Activated T-cell treated with anti-CD3 and anti-CD28 coated beads for 4 hours (primary cell): Measurements from ENCODE around the gene NME4.
A peak's percentile ranks its signal among the peaks of the same experiment; 100 is the strongest.

Source experiments
- DNase-seq: peaks from one replicate; pipeline ENCODE4 v3.0.0-alpha.2; 2020

The NME4 gene

DNA sequence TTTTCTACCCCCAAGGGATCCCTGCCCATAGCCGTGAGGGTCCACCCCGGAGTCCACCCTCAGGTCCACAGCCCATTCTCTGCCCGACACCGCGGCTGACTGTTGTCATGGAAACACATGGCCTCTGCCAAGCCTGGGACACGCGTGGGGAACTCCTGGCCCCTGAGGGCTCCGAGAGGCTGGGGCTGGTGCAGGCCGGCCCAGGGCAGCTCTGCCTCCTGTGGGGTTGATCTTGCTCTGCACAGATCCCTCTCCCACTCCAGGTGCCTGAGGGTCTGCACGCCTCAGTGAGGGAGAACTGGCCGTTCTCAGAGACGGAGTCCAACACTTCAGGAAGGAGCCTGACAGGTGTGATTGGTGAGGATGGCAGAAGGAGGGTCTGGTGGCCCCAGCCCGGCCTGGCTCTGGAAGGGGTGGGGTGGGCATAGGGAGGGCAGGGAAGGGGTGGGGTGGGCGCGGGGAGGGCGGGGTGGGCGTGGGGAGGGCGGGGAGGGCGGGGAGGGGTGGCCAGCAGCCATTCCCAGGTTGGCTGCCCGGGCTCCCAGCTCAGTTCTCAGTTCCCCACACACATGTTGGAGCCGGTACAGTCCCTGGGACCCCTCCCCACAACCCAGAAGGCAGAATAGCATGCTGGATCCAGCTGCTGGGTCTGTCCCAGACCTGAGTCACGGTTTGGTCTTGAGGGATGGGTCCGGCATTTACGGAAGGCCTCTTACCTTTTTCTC is 33.1 kb upstream of the NME4 start:
- no peak for DNase-seq

DNA sequence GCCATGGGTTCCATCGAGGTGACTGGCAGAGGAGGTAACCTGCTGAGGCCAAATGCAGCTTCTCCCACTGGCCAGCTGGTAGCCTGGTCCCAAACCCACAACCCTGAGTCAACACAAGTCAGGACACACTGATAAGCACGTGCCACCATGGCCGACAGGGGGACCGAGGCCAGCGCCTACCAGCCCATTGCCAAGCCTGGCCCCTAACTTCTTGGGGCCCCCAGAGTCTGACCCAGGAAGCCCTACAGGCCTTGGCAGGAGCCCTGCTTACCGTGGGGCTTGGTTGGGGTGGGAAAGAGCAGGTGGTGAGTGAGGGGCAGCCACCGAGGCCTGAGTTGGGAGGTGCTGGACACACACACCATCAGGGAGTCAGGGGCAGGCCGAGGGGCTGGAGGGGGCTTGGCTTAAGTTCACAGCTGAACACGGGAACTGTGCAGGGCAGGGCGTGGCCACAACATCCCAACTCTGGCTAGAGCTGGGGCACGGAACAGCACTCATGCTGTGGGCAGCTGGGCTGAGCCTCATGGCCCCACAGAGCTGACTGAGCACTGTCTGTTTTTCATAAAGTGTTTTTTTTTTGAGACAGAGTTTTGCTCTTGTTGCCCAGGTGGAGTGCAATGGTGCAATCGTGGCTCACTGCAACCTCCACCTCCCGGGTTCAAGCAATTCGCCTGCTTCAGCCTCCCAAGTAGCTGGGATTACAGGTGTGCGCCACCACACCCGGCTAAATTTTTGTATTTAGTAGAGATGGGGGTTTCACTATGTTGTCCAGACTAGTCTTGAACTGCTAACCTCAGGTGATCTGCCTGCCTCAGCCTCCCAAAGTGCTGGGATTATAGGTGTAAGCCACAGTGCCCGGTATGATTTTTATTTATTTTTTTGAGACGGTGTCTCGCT is 32.2 kb upstream of the NME4 start:
- no peak for DNase-seq

DNA sequence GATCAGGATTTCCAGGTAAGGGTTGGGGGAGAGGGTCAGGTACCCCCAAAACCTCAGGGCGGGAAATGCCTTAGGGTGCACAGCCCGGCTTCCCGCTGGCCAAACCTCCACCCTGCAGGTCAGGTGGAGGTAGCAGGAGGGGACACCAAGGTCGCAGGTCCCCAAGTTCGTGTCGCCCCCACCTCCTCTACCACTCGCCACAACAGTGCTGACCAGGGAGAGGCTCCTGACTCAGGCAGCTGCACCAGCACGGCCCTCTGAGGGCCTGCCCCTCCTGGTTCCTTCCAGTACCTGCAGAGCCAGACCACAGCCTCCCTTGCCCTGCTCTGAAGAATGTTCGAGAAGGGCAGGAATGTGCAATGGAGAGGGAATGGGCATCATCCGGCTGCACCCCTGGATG is 30.5 kb upstream of the NME4 start:
- DNase-seq: no peak

DNA sequence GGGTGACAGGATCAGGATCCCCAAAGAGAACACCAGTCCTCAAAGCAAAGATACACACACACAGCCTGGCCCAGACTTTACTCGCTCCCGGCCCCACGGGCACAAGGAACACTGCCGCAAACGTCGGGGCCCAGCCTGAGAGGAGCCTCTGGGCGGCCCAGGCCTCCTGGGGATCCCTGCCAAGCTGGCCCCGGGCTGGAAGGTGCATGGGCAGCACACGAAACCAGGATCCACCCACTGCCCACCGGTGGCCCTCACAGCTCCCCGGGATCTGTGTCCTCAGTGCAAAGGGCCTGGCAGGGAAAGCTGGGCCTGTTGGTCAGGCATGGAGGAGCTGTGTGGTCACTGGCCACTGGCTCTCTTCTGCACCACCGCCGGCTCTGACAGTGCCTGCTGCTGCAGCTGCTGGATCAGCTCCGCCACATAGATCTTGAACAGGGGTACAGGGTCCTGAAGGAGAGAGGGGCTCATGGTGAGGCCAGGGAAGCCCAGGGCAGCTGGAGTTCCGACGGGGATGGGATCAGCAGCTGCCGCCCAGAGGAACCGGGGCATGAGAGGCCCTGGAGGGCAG is 29.6 kb upstream of the NME4 start:
- DNase-seq: no peak

DNA sequence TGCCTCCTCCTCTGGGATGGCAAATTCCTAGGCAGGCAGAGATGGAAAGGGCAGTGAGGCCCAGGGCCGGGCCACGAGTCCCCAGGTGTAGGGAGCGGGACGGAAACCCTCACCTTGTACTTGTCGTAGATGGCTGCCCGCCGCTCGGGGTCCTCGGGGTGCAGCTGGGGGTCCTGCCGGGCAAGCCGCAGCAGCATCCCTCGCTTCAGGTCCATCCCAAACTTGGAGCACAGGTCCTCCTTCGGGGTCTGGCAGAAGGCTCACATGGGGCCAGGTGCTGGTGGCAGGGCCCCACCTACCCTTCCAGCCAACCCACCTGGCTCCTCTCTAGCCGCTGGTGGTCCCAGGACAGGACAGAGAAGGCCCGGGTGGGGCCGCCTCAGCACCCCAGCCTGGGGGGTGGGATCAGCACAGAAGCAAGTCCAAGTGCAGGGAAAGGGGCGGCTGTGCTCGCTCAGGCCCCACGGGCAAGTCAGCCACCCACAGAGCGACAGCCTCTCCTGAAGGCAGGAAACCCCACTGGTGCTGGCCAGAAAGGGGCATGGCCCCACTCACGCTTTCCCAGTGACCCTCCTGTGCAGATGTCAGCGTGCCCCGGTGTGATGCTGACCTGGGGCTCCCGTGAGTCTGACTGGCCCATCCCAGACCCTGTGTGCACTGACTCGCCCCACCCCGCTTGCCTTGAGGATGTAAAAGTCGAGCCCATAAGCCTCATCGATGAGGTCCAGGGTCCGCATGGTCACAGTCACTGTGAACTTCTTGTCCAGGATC is 28.4 kb upstream of the NME4 start:
- no peak for DNase-seq

DNA sequence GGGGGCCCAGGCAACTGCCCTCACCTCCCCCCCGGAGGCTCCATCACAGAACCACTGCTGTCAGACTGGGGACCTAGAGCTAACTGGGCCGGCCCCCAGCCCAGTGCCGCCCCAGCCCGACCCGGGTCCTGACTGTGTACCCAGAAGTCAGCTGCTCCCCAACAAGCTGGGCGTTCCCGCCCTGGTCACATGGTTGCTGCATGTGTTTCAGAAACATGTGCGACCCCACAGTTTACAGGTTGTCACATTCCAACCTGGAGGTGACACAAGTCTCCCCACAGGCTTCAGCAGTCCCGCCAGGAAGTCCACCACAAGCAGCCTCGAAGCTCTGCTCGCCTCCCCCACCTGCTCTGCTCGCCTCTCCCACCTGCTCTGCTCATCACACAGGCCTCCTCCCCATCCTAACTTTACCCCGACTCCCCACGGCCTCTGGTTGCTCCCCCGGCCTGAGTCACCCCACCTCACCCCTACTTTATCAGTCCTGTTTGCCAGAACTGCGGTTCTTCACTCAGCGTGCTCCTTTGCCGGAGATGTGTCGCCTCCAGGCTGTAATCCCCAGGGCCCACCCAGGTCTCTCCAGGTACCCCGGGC is 27.6 kb upstream of the NME4 start:
- no peak for DNase-seq

DNA sequence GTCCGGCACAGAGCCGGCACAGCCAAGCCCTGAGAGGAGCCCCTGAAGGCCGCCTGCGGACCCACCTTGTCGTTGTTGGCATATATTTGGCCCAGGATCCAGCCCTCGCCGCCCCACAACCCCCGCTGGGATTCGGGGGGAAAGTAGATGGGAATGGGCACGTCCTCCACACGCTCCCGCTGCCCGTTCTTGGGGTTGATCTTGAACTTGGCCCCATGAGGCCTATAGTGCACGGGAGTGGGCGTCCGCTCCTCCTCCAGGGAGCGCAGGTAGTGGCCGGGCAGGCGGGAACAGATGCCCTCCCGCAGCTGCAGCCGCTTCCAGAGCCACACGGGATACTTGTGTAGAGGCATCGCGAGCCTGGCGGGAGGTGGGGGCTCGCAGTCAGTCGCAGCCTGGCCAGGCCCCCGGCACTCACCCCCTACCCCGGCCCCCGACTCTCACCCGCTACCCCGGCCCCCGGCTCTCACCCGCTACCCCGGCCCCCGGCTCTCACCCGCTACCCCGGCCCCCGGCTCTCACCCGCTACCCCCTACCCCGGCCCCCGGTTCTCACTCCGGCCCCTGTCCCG is 27.0 kb upstream of the NME4 start:
- no peak for DNase-seq

DNA sequence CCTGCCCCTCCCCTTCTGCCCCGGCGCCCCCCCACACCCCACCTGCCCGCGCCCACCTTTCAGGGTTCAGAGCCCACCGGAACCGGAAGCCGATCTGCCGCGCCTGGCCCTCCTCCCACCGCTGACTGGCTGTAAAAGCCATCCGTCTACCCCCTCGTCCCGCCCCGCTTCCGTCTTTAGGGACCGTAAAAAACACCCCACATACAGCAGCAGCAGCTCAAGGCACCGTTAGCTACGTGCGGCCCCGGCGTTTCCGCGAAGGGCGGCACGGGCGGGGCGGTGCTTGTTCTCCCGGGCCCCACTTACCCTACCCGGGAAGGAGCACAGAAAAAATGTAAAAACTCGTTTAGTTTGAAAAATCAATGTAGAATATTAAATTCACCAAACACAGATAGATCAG is 26.6 kb upstream of the NME4 start, which contains the start of gene MRPL28:
Gene MRPL28 (minus strand): TSS at position 96 of the 400 bp plus-strand sequence. CDS start 320 bp downstream, outside the sequence.
- peak; percentile 91 for DNase-seq

DNA sequence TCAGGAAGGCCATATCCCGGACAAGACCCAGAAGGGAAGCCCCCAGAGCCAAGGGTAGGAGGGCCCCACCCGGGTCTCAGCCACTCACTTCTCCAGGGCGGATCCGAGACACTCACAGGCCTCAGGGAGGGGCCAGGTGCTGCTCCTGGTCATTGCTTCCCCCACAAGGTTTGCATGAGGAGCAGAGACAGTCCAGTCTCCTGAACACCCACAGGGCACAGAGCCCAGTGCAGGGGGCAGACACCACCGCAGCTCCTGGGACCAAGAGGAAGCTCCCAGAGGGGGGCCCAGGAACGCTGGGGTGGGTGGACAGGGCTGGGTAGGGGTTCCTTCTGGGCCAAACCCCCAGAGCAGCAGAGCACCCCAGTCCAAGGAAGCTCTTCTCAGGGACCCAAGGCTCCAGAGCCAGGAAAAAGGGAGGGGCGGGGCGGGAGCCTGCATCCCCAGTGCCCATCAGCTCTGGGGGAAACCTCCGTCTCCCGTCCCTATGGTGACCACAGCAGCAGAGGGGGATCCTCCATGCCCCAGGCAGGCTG is 26.0 kb upstream of the NME4 start:
- DNase-seq: no peak

DNA sequence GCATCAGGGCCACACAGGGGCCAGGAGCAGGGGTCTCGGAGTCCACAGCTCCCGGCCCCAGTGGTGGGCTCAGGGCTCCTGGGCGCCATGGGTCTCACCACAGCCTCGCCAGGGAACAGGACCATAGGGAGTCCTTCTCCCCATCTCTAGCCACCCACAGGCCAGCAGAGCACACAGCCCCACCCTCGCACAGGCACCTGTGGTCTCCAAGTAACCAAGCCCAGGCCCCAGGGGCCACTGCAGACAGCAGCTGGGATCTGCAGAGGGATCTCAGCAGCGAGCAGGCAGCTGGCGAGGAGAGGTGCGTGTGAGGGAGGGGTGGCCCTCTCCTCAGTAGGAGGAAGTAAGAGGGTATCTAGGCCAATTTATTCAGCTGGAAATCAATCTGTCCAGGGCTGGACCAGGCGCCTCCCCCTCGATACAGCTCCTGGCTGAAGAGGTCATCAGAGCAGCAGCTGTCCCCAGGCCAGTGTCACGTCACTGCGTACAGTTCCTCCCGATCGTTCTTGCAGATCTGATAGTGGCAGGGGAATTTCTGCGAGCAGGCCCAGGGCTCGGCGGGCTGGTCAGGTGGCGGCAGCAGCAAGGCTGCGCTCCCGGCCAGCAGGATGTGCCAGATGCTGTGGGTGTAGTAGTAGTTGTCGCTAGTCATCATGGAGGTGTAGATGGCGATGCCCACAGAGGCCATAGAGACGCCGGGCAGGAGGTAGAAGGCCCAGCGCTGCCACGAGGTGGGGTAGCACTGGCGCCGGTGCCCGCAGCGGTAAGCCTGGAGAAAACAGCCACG is 25.3 kb upstream of the NME4 start:
- no peak for DNase-seq

DNA sequence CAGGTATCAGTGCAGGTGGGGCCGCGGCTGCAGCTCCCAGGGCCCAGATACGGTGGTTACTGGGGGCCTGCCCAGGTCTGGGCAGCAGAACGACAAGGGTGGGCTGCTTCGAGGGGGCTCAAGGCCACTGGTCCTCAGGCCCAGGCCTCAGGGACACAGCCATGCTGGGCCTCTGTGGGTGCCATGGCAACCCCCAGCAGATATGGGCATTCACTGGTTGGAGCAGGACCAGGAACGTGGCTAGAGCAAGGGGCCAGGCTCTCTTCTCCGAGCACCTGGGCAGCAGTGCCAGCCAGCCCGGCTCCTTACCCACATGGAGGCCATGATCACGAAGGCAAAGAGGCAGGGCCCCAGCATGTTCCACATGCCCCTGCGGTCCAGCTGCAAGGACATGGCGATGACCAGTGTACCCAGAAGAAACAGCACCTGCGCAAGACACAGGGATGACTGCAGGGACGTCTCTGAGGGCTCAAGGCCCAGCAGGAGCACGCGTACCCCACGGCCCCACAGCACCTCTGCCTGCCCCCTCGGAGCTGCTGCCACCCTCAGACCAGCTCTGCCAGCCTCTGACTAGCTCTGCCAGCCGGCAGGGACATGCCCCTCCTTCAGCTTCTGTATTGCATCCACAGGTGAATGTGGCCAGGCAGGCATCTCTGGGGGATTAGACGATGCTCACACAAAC is 24.6 kb upstream of the NME4 start:
- DNase-seq: no peak

DNA sequence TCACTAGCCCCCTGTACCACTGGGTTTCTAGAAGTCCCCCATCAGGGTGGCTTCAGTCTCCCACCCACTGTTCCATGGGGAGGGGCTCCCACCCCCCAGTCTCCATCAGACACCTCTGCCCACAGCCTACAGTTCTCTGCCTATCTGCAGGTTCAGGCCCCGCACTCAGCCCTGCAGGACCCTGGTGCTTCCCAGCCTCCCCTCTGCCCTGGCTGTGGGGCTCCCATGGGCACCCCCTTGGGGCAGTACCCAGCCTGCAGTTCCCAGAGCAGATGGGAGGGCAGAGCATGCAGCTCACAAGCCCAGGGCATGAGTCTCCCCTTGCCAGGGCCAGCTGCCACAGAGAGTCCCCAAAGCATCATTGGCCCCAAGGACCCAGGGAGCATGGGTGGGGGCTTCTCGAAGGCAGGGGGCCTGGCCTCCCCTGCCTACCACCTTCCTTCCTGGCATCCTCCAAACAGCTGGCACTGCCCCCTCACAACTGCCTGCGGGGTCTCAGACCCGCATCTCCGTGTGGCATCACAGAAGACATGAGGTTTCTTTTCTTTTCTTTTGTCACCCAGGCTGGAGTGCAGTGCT is 23.9 kb upstream of the NME4 start:
- DNase-seq: no peak

DNA sequence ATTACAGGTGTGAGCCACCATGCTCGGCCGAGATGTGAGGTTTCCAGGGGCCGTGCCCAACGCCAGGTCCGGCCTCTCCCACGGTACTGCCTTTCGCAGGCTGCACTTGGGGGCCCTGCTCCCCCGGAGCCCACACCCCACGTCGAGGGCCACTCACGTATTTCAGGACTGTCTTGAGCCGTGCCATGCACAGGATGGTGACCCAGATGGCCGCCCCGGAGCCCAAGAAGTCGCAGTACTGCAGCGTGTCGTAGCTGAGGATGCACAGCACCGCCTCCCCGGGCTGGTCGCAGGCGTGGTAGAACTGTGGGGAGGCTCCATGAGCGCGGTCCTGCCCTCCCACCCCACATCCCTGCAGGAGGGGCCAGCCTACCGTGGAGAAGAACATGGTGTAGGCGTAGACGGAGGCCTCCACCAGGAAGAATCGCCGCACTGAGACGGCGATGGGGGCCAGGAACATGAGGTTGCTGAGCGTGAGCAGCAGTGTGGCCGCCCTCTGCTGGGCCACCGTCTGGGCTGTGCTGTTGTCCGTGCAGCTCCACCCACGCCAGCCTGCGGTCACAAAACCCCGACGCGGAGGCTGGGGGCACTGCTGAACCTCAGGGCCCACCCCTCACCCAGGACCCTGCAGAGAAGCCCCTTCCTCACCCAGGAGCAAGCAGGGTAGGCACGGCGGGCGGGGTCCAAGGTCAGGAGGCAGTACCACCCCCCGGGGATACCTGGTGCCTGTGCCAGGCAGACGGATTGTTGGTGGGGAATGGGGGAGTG is 23.0 kb upstream of the NME4 start:
- no peak for DNase-seq

DNA sequence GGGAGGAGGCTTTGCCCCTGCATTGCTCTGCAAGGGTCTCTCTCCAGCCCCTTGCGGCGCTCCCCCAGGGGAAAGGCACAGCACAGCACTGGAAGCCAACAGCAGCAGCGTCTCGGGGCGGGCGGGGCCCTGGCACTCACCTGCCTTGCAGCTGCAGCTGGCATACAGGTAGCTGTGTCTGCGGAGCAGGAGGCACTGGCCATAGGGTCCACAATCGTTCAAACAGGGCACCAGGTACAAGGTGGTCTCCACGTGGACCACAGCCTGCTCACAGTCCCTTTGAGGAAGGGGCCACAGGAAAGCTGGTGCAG is 22.4 kb upstream of the NME4 start:
- no peak for DNase-seq

DNA sequence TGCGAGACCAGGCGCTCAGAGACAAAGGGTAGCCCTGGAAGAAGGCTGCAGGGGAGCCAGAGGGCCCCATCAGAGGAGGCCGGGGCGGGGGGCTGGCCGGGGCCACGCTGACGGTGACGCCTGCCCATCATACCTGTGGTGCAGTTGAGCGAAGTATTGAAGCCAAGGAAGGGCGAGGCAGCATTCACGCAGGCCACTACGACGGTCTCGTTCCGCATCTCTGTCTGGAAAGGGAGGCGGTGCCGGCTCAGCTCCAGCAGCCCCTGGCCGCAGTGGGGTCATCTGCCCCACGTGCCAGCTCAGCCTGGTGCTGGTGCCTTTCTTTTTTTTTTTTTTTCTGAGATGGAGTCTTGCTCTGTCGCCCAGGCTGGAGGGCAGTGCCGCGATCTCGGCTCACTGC is 21.8 kb upstream of the NME4 start:
- DNase-seq: no peak

DNA sequence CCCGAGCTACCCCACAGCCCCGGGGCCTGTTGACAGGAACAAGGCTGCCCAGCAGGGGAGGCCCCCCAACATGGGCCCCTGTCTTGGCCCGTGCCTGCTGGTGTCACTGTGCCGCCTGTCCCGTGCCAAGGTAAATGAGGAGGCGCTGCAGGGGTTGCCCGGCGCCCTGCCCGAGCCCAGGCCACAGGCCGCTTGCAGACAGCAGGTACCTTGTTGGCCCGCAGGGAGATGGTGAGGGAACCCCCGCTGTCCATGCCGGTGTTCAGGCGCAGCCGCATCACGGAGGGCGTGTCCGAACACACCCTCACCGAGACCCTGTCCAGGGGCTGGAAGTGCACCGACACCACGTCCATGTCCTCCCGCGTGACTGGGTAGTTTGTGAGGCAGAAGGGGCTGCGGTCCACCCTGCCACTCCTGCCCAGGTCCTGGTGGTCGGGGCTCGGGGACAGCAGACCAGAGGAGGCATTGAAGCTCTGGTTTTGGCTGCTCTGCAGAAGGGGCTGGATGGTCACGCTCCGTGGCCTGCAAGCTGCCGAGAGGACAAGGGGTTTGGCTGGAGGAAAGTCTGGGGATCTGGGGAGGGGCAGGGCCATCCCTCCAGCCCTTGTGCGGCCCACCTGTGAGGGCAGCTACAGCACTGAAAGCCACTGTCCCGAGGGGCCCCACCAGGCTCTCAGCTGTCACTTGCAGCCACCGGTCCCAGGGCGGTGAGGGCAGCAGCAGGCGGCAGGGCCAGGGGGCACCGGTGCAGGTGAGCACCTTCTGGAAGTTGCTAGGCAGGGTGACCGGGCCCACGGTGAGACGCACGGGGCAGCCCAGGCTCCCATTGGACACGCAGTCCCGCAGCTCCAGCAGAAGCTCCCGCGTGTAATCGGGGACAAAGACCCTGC is 20.8 kb upstream of the NME4 start:
- DNase-seq: no peak

DNA sequence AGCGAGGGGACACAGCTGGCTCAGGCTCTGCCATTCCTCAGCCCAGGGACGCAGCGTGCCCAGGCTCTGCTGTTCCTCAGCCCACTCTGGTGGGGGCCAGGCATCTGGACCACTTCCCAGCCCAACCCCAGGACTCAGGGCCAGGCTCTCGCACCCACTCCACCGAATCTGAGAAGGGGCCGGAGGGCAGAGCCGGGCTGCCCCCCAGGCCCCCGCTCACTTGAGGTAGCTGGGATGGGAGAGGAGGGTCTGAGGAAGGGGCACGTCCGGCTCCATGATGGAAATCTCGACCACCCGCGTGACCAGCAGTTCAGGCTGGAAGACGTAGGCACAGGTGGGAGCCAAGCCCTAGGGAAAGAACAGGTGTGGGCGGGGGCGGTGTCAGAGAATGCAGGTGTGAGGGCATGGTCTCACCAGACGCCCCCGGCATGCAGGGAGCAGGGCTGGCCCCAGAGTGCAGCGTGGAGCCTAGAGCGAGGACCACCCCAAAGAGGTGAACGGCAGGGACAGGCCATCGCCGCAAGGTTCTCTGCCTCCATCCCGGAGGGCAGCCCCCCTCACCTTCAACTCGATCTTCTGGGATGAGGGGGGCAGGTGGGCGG is 20.1 kb upstream of the NME4 start:
- no peak for DNase-seq

DNA sequence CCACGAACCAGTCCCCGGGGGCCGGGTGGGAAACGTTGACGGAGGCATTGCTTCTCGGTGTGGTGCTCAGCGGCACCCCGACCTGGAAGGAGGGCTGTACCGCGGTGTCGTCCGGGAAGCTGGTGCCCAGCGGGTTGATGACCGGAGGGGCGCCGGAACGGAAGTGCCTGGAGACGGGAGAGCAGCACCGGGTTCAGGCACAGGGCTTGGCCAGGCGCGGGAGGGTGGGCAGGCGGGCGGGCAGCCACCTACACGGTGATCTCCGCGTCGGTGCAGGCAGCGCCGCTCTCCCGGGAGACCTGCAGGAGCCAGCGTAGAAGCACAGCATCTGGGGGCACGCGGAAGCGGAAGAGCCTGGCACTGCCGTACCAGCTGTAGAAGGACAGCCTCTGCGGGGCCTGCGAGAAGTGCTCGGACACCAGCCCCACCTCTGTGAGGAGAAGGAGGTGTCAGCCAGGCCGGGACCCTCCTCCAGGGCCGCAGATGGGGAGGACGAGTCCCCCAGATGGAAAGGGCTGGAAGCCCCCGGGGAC is 19.5 kb upstream of the NME4 start:
- no peak for DNase-seq
